Dedifferentiated amniotic fluid mesenchymal stem cell (primary cell): Measurements from ENCODE around the gene GREB1.

ENCODE experiments used
- DNase-seq: peaks from one replicate; pipeline ENCODE4 v3.0.0-alpha.2; 2016; ENCODE audit errors: extremely low spot score

GREB1 gene

DNA sequence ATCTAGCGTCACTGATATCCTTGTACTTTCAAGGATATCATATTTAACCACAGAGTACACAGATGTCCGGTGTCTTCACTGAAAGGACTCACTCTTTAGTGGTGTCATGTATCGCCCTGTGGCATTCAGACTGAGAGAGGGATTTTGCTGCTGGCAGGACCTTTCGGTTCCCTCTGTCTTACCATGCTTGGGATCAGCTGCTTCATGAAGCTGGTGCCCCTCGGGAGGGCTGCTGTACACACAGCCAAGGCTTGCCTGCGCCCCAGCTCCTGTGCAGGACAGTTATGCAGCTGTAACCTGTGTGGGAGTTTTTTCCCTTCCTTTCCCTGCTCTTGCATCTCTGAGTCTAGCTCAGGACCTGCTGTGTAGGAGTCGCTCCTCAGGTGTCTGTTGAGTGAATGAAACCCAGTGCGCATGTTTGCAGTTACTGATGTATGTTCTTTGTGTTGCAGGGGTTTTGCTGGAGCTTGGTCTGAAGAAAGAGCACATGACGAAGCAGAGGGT, 64.4 kb downstream of the GREB1 start:
- no peak for DNase-seq

DNA sequence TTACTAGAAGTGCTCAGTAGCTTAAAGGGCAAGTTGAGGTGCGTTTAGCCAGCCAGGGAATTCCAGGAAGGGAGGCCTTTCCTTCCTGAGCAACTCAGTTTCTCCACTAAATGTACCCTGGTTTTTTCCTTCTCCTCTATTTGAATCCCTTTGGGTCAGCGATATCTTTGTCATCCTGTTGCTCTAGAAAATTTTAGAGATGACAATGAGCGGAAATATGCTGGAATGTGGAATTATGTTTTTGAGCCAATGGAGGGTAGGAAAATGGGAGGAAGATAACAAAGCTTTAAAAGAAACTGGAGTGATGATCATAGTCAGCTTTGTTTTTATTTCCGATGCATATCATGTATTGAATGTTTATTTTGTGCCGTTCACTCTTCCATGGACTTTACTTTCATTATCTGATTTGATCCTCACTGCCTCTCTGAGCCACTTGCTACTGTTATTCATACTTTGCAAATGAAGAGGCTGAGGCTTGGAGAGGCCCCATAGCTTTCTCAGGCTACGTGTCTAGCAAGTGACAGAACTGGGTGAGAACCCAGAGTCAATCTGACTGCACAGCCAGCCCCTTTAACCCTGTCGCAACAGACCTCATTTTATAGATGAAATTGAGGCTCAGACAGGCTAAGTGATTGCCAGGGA, 68.8 kb downstream of the GREB1 start:
- DNase-seq = no peak

- DNase-seq = no peak
These were observed 76.9 kb downstream of the GREB1 start for GRCh38 chr2:11610624-11611242.

GRCh38 chr2:11611251-11611650, 77.4 kb downstream of the GREB1 start:
- DNase-seq = no peak

DNA sequence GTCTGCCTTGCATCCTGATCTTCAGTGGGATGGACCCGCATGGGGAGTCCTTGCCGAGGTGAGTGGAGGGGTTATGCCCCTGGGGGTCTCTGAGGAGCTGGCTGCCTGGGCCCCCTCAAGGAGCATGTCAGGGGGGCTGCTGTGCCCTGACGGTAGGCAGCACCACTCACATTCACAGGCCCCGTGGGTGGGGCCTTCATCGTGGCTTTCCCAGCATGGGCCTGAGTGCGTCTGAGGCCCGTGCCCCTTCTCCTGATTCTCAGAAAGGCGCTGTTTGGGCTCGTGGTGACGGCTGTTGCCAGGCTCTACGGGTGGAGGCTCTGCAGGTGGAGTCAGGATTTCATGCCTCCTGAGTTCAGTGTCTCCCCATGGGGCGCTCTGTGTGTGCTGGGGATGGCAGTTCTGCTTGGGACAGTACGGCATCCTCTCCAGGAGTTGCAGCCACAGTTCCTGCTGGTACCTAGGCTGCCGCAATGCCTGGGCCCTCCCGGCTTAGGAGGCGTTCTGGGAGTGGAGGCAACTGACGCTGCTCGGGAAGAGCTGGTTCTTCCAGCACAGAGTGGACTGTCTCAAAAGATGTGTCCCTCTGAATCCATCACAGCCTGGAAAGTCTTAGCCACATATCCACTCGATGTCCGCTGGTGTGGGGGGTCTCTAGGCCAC, 78.8 kb downstream of the GREB1 start:
- DNase-seq = no peak

- no peak for DNase-seq
These were observed 79.5 kb downstream of the GREB1 start for GRCh38 chr2:11613297-11613696.

- no peak for DNase-seq
These were observed 81.4 kb downstream of the GREB1 start for GRCh38 chr2:11615209-11615608.

GRCh38 chr2:11616097-11616687, 82.3 kb downstream of the GREB1 start:
- DNase-seq = no peak

DNA sequence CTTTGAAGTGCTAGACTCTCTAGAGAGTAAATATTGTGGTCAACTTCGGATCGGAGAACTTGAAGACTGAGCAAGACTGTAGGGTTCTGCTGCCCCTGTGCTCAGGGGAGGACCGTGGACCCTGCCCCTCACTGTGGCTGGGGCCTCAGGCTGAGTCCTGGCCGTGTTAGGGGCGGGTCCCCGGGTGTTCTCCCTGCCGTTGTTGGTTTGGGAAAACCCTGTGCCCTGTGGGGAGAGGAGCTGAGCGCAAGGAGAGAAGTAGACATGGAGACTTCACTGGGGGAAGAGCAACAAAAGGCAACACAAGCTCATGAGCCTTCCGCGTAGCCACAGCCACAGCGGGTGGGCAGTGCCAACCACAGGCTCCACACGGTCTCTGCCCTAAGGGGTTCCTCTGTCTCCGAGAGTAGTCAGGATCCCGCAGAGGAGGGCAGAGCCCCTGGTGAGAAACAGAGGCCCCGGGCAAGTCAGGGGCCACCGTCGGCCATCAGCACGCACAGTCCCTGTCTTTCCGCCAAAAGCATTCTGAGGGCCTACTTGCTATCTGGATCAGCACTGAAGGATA, 83.1 kb downstream of the GREB1 start:
- DNase-seq = no peak

GRCh38 chr2:11617527-11617926, 83.7 kb downstream of the GREB1 start:
- no peak for DNase-seq

GRCh38 chr2:11617984-11618707, 84.3 kb downstream of the GREB1 start:
- no peak for DNase-seq

GRCh38 chr2:11618708-11619062, 84.8 kb downstream of the GREB1 start:
- DNase-seq = no peak

- no peak for DNase-seq
These were observed 87.6 kb downstream of the GREB1 start for GRCh38 chr2:11621410-11621809.

DNA sequence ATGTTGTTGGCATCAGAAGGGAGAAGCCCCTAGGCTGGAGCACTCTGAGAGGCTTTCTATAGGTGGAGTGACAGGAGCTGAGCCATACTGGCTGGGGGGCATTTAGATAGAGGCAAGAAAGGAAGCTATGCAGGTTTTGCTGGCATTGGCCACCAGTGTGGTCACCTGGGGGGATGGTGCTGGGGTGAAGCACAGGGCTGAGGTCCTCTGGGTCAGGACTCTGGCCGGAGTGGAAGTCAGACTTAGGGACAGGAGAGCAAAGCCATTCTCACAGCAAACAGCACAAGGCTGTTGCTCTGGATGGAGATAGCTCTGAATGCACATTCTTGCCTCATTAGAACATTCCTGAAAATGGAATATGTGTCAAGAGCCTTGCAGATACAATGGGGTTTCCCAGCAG, 88.8 kb downstream of the GREB1 start:
- no peak for DNase-seq

GRCh38 chr2:11624893-11625292, 91.0 kb downstream of the GREB1 start:
- no peak for DNase-seq

DNA sequence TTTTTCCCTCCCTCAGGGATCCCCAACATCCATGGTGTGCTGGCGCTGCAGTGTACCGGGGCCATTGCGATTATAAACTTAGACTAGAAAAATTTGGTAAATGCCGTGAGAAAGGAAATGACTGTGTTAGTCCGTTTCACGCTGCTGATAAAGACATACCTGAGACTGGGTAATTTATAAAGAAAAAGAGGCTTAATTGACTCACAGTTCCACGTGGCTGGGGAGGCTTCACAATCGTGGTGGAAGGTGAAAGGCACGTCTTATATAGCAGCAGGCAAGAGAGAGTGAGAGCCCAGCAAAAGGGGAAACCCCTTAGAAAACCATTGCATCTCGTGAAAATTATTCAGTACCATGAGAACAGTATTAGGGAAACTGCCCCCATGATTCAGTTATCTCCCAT, 91.8 kb downstream of the GREB1 start:
- no peak for DNase-seq

- no peak for DNase-seq
These were observed 94.8 kb downstream of the GREB1 start for GRCh38 chr2:11628675-11629074.

DNA sequence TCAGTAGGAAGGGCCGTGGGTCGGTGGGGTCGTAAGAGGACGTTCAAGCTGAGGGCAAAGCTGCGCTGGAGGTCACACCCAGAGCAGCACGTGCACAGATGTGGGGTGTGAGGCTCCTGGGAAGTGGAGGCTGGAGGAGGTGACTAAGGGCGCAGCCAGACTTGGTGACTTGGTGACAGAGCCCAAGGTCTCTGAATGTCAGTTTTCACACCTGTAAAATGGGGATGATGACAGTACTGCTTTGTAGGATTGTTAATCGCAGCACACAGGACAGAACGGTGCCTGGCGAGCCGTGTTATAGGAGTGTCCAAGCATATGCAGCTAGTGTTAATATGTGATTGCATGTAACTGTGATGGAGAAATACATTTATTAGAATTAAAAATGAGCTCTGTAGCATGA, 95.4 kb downstream of the GREB1 start:
- no peak for DNase-seq

DNA sequence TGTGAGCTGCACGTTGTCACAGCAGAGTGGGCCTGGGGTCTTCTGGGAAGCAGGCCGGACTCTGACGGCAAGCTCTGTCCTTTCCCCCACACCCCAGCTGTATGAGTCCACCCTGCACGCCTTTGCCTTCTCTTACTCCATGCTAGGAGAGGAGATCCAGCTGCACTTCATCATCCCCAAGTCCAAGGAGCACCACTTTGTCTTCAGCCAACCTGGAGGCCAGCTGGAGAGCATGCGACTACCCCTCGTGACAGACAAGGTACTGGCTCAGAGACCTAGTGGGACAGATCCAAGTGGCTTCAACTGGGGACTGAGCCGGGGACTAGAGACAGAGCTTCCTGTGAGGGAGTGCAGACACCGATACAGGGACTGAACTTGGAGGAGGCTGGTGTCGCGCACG, 96.0 kb downstream of the GREB1 start:
- no peak for DNase-seq

GRCh38 chr2:11630855-11631254, 97.0 kb downstream of the GREB1 start:
- no peak for DNase-seq

DNA sequence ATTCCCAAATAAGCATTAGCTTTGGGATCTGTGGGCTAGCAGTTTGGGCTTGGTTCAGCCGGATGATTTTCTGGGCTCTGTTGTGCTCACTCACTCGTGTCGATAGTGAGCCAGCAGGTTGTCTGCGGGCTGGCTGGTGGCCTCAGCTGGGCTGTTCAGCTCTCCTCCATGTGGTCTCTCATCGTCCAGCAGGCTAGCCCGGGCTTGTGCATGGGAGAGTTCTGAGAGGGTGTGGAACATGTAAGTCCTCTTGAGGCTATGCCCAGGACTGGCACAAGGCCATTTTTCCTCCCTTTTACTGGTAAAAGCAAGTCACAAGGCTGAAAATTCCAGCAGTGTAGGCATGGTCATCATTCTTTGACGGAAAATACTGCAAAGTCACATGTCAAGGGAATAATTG, 97.6 kb downstream of the GREB1 start:
- no peak for DNase-seq

- no peak for DNase-seq
These were observed 100.2 kb downstream of the GREB1 start for GRCh38 chr2:11633923-11634478.
